Measurements from ENCODE around the gene APOOL.

Gene APOOL

DNA sequence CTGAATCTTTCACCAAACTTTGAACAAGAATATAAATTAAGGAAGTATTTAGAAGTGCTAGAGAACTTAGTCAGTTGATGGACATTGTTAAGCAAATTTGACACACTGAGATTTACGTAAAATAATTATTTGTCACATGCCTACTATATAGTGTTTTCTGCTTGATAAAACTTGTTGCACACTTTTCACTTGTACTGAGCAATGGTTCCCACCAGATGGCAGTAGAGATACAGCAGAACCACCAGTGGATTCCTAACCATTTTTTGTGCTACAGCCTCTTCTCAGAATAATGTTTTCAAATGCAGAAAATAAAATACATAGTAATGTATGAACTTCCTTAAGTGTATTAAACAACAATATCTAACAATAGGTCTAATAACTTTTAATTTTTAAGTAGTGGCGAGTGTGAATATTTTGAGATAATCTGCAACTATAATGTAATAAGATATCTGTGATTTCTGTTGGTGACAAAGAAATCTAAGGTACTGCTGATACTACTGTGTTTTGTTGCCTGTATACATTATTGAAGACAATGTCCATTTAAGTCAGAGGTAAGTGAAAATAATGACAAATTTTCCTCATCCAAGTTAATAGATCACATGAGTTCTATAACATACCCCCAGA, 81.2 kb downstream of the APOOL start:
- DNase-seq (ENCODE audit: low spot score) (peak; percentile 27), FAIRE-seq (no peak)

DNA sequence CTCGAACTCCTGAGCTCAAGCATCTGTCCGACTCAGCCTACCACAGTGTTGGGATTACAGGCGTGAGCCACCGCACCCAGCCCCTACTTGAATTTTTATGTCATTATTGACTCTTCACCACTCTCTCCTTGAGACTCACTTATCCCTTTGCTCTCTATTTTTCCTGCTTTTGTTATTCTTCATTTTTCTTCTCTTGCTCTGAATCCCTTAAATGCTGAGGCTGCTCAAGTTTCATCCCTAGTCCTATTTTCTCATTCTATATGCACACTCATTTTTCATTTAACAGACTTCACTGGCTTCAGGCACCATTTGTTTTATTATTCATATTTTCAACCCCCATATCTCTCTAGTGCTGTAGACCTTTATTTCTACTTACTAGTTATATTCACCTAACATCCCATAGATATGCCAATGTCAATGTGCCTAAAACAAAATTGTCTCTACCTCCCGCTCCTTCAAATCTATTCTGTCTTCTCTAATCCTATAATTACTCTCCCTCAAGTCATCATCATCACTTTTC, 85.7 kb downstream of the APOOL start:
- DNase-seq (ENCODE audit: low spot score), result no peak
- no peak for FAIRE-seq

DNA sequence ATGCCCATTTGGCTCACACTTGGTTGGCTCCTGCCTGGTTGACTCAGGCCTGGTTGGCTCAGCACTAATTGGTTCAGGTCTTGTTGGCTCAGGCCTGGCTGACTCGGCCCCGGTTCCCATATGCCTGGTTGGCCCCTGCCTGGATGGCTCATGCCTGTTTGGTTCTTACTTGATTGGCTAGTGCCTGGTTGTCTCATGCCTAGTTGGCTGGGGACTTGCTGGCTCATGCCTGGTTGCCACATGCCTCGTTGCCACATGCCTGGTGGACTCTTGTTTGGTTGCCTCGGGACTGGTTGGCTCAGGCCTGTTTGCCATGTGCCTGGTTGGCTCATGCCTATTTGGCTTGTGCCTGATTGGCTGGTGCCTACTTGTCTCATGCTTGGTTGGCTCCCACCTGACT, 103.7 kb downstream of the APOOL start:
- no peak for DNase-seq (ENCODE audit: low spot score)
- FAIRE-seq, result no peak

DNA sequence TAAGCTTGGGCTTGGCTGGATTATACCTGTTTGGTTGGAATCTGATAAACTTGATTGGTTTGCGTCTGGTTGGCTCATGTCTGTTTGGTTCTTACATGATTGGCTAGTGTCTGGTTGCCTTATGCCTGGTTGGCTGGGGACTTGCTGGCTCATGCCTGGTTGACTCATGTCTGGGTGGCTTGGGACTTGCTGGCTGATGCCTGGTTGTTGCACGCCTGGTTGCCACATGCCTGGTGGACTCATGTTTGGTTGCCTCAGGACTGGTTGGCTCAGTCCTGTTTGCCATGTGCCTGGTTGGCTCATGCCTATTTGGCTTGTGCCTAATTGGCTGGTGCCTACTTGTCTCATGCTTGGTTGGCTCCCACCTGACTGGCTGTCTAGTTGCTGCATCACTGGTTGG, 104.5 kb downstream of the APOOL start:
- DNase-seq (ENCODE audit: low spot score) (no peak), FAIRE-seq (no peak)

DNA sequence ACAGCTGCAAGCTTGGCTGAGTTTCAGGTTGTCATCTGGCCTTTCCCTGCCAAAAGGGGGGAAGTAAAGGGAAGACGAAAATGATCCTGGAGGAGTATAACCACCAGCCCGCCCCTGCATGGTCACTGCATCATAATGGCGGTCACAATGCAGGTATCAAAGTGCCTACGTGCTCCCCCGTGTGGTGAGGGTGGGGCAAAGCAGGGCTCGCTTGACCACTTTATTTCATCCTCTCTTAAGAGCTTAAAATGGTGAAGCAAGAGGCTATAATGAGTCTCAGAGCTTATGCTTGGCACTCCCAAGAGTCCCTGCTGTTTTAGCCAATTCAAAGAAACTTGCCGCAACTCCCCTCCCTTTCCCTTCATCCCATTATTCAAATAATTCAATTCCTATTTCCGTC, 105.6 kb downstream of the APOOL start:
- DNase-seq (ENCODE audit: low spot score) (peak; percentile 4), FAIRE-seq (no peak)

DNA sequence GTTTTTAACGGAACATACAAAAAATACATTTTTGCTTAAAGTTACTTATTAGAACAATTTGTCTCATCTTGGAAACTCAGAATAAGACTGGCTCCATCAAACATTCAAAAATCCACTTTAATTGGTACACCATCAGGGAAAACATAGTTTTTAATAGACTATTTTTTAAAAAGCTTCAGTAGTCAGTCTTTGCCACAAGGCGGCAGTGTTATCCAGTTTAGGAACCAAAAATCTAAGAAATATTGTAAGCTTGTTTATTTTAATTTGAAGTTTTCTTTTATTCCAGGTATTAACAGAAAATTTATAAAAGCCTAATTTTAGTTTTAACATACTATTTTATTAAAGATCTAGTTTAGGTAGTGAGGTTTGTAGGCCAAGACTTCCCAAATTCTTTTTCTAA, 107.7 kb downstream of the APOOL start:
- DNase-seq (ENCODE audit: low spot score), result no peak

DNA sequence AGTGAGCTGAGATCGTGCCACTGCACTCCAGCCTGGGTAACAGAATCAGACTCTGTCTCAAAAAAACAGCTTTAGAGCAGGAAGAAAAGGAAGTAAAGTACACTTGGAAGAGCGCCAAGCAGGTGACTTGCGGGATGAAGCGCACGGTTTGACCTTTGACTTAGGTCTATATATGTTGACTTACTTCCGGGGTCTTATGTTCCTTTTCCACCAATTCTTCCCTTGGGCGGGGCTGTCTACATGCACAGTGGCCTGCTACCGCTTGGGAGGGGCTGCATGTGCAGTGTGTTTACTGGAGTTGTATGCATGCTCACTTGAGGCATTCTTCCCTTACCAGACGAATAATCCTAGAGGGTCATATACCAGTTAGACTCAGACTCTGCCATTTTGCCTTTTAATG, 108.6 kb downstream of the APOOL start:
- DNase-seq (ENCODE audit: low spot score) (no peak), FAIRE-seq (no peak)

More for the DNA sequence above, 107.7 kb downstream of the APOOL start:
- no peak for FAIRE-seq

DNA sequence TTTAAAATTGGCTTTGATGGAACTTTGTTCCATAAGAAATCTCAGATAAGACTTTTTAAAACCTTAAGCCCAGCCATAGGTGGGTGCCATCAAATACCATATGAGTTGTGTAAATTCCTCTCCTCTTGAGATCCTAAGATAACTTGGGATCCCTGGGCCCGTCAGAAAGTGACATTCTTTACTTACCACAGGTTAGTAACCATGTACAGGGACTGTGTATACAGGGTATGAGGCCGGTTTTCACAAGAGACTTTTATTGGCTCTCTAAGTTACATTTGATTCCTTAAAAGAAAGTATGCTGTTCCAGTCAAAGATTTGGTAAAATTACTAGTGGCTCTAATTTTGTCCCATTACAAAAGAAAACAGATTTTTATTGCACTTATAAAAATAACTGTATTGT, 110.1 kb downstream of the APOOL start:
- DNase-seq (ENCODE audit: low spot score) (no peak), FAIRE-seq (no peak)

DNA sequence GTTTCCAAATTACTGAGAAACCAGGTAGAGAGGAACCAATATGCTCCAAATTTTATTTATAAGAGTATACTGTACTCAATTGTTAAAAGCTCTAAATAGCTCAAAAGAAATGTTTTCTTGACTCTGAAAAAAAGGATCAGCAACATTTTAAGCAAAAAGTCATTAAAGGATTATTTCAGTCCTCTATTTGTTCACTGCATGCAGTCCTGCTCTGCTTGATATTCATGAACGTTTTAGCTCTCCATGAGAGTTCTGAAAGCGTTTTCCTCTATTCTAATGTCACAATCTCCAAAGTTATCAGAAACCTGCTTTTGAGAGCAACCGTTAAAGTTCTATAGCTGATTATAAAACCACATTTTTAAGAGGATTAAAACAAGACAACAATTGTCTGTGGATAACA, 110.5 kb downstream of the APOOL start:
- DNase-seq (ENCODE audit: low spot score) (no peak), FAIRE-seq (no peak)

DNA sequence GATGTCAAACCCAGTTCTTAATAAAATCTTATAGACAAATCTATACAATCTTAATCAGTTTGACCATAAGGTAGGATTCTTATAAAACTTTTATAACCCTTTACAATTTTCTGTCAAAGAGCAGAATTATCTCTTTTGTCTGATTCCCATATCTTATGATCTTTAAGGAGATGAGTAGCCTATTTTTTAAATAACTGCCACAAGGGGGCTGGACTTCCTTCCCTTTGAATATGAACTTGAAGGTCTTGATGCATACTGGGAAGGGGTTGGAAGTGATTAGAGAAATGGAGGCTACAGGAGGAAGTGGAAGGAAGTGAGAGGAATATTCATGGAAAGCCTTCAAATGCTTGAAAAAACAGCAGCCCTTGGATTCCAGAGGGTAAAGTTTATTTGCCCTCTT, 111.1 kb downstream of the APOOL start:
- DNase-seq (ENCODE audit: low spot score) (no peak), FAIRE-seq (no peak)

DNA sequence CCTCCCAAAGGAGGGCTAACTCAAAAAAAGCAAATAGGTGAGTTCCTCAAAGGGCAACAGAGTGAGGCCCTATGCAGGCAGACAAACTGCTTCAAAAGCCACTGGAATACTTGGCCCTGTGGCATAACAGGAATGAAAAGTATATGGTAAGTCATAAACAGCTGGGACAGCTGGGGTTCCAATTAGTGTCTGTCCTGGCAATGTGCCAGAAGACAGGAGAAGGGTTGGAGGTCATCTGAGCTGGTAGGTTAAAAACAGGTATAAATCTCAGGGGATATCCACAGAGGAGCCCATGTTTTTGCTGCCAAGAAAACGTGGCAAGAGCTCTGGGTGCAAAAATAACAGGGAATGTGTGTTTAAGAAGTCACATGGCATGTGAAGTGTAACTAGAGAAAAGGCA, 111.6 kb downstream of the APOOL start:
- DNase-seq (ENCODE audit: low spot score) (no peak), FAIRE-seq (no peak)

DNA sequence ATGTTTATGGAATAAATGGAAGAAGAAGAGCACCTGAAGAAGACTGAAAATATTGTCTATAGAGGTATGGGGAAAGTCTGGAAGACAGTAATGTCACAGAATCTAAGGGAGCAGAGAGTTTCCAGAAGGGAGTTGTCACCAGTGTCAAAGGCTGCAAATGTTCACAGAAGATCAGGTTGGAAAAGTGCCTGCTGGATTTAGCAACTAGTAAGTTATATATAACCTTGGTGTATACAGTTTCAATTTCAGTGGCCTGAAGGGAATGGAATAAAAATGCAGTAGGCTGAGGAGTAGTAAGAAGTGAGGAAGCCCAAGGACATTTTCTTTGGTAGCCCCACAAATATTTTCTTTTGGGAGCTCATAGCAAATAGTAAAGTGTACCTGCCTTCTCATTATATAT, 132.7 kb downstream of the APOOL start:
- no peak for DNase-seq (ENCODE audit: low spot score)
- FAIRE-seq, result no peak

DNA sequence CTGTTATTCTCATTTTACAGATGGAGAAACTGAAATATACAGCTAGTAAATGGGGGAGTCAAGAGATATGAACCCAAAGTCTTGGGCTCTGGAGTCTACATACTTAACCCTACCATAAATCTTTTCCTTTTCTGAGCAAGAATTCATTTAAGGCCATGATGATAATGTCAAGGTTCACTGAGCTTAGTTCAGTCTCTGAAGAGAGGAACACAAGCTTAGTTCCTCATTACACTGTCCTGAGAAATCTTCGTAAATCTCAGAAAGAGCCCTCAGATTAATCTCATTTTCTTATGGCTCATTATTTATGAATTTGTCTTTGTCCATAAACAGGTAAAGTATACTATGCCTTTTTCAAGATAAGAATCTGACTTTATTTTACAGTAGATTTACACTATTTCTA, 135.7 kb downstream of the APOOL start:
- DNase-seq (ENCODE audit: low spot score) (no peak), FAIRE-seq (no peak)

DNA sequence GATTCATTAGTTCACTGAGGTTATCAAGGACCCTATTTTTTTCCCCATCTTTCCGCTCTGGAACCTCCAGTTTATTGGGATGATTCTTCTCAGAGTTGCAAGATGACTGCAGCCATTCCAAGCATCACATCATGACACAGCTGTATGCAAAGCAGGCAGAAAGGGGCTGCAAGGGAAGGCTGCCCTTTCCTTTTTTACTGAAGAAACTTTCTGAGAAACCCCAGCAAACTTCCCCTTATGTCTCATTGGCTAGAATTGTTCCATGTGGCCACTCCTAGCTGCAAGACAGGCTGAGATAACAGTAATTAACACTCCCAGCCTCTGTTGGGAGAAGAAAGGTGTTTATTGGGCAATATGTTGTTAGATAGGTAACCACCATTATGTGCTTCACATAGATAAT, 137.3 kb downstream of the APOOL start:
- DNase-seq (ENCODE audit: low spot score), result no peak
- FAIRE-seq, result no peak
